HG03175 (cell line): ENCODE measurements around the gene SPTLC1.
"Not testable (repeated sequence)": the region's sequence is repeated elsewhere in the genome, so short reads cannot be mapped to it uniquely, and the experiment has no call there.

Experiments
- ATAC-seq: cut with Tn5 transposase; IDR thresholded peaks from one replicate; pipeline ENCODE4 v1.9.1; 2021; ENCODE audit warnings: mild to moderate bottlenecking, moderate library complexity; ENCODE audit not compliant: unreplicated experiment

The SPTLC1 gene

GRCh38 chr9:92035146-92035545 is 80.1 kb downstream of the SPTLC1 start:
- ATAC-seq: no peak

DNA sequence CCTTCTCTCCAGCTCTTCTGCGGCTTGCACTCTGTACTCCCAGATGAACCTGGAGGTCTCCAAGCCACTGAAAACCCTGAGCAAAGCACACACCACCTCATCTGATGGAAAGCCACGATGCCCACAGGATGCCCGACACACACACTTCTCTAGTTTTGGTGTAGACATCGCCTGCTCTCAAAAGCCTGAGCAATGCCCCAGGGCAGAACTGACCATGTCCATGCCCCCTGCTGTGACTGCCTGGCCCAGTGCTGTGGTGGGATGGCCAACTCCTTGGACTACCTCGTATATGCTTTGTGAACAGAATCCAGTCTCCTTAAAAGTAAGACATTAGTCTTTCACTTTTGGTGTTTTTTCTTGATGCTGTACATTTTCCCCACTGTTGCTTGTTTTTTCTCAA is 81.2 kb downstream of the SPTLC1 start:
- ATAC-seq: no peak

DNA sequence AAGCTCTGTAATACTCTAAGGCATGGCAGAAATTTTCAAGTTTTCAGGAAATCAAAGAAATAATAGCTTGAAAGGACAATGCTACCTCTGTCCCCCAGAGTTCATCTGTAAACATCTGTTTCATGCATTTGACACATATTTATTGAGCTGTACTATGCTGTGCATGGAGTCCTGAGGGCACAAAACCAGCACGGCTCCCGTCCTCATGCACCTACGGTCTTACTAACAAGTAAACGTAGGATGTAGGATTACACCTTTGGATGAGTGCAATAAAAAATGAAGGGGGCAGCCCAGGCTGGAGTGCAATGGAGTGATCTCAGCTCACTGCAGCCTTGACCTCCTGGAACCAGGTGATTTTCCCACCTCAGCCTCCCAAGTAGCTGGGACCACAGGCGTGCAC is 81.9 kb downstream of the SPTLC1 start:
- ATAC-seq: no peak

GRCh38 chr9:92032891-92033290 is 82.3 kb downstream of the SPTLC1 start:
- no peak for ATAC-seq

GRCh38 chr9:92030367-92030766 is 84.8 kb downstream of the SPTLC1 start:
- no peak for ATAC-seq

DNA sequence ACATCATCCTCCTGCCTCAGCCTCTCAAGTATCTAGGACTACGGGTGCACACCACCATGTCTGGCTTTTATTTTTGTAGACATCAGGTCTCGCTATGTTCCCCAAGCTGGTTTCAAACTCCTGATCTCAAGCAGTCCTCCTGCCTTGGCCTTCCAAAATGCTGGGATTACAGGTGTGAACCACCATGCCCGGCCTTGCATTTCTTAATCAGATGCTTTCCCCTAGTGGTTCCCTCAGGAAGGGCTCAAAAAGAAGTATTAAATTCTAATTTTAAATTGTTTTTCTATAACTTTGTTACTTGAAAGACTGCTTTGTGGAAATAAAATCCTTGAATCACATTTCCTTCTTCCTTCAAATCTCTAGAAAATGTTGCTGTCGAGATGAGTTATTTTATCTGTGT is 85.7 kb downstream of the SPTLC1 start:
- ATAC-seq: no peak

DNA sequence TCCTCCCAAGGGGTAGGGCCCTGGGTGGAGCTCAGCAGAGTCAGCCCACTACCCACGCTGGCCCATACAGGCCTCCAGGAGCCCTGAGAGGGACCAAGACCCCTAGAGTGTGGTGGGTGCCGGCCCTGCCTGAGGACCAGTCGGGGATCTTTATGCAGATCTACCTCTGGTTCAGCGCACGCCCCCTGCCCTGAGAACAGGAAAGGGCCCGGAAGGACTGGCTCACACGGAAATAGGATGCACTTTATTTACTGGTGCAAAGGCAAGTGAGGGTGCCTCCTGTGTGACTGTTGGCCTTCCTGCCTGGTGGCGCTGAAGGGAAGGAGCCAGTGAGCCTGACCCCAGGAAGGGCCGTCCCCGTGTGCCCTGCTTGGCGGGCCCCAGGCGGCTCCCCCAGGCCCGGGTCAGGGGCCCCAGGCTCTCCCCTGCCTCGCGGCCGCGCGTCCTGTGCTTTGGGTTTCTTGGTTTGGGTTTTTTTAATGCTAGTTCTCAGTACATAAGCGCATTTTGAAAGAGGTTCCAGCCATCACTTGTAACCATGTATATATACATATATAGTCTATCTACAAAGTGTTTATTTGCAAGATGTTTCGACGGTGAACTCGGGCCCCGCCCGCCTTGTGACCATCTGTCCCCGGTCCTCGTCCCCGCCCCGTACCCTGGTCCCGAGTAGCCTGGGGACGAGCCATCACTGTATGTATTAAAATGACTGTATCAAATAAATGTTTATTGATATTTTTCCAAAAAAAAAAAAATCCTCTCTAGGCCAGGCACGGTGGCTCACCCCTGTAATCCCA is 88.8 kb downstream of the SPTLC1 start:
- ATAC-seq: no peak

GRCh38 chr9:92021785-92022541 is 93.2 kb downstream of the SPTLC1 start:
- ATAC-seq: not testable (repeated sequence)

GRCh38 chr9:92019658-92020057 is 95.6 kb downstream of the SPTLC1 start:
- no peak for ATAC-seq

DNA sequence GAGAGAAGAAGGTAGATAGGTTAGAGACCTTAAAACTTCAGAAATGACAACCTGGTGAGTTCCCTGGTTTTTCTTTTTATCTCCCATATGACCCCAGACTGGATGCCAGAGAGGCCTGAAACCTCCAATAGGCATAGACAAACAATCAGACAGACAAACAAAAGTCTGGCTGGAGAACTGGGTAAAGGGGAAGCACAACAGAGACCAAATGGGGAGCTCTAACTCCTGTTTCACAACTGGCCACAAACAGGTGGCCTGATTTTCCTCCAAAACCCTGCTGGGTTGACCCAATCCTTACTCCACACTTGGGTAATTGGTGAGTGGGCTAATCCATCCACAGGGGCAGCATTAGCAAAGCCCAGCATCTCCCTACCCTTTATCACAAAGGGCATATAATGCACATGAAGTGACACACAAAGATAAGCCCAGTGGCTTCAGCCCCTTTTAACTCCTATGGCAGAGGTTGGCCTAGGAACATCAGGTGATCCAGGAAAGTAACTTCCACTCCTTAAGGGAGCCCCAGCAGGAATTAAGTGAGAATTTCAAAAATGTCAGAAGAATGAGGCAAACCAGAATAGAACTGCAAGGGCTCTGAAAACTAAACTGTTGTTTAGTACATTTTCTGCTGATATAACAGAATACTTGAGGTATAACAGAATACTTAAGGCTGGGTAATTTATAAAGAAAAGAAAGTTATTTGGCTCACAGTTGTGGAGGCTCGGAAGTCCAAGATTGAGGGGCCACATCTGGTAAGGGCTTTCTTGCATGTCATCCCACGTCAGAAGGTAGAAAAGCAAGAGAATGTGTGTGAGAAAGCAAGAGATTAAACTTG is 104.3 kb downstream of the SPTLC1 start:
- no peak for ATAC-seq

- not testable (repeated sequence) for ATAC-seq
Measured at GRCh38 chr9:92010253-92010652, 105.0 kb downstream of the SPTLC1 start.

DNA sequence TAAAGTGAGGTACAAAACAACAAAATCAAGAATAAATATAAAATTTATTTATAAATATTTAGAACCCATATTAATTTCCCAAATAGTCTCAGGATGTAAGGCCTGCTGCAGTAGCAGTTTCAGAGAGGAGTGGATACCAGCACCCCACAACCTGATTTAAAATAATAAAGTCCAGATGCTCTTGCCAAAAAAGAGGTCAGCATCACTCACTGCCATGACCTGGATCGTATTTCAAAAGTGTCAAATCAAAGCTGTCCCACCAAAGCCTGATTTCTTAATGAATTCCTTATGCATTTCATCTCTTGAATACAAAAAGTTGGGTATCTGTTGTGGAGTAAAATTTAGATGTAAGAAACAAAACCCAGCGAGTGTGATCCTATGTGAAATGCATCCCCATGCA is 107.2 kb downstream of the SPTLC1 start:
- no peak for ATAC-seq

DNA sequence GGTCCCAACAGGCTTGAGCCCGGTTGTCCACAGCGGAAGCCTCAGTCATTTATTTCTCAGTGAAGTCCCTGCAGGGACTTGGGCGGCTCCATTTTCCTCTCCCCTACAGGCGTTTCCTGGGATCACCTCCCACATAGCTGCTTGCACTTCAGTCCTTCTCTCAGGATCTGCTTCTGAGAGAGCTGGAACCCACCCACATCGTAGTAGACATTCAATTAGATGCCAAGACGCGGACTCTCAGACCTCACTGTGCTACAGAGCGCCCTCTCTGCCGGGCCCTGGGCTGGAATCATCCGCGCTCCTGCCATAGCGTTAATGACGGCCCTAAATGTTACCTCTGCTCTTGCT is 111.2 kb downstream of the SPTLC1 start:
- ATAC-seq: no peak

- ATAC-seq: no peak
Measured at GRCh38 chr9:92003308-92004044, 111.7 kb downstream of the SPTLC1 start.

- ATAC-seq: not testable (repeated sequence)
Measured at GRCh38 chr9:92001948-92002347, 113.3 kb downstream of the SPTLC1 start.

DNA sequence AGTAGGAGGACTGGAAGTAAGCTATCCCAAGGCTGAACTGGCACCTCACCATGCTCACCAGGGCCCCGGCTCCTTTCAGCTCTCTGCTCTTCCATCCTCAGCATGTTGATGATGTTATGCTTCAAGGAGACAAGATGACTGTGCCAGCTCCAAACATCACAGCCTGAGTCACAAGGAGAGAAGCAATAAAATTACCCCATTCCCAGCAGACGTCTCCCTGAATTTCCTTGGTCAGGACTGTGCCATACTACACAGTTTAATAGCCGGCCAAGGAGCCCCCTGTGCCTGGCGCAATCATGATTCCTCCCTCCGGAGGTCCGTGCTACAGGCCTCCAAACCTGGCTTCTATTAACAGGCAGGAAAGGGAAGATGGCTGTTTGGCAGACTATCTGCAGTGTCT is 114.0 kb downstream of the SPTLC1 start:
- no peak for ATAC-seq

GRCh38 chr9:91995000-91995655 is 120.1 kb downstream of the SPTLC1 start:
- ATAC-seq: no peak

DNA sequence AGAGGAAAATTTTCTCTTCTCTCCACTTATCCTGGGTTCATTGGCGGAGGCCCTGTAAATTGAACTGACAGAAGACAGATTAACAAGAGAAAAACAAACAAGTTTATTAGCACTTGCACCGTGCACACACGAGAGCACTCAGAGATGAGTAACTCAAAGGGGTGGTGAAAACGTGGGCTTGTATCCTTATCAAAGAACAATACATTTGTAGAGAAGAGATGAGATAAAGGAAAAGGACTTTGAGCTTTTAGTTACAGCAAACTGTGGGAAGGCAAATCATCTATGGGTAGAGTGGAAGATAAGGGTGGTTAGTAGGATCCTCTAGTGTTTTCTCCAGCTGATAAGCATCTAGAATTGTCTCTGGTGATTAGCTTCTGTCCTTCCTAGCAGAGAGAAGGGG is 120.8 kb downstream of the SPTLC1 start:
- ATAC-seq: no peak

GRCh38 chr9:91992461-91993041 is 122.7 kb downstream of the SPTLC1 start:
- ATAC-seq: no peak
